Mucosa of descending colon (tissue), 3 donors: ENCODE results near the gene MBLAC2. TPM values are rescaled to one million over a fixed set of nuclear protein-coding genes. Genes with fewer than 3 reads are reported as not detected.
A peak's percentile ranks its signal among the peaks of the same experiment; 100 is the strongest.

Experiments
- ATAC-seq: fragments of 200-7000 bp; cut with Tn5 transposase; one replicate; pipeline ENCODE4 v1.9.1; 2020; ENCODE audit warnings: mild to moderate bottlenecking, moderate library complexity
- DNase-seq, 3 donors: peaks; one replicate each; pipeline ENCODE4 v3.0.0-alpha.2; 2020
- H3K36me3 ChIP-seq: fragments of 200-600 bp; one replicate; pipeline ENCODE4 v1.8.0; 2021; ENCODE audit warnings: low read depth, mild to moderate bottlenecking
- H3K4me1 ChIP-seq: fragments of 200-600 bp; one replicate; pipeline ENCODE4 v1.8.0; 2021; ENCODE audit warnings: low read depth, mild to moderate bottlenecking
- H3K4me3 ChIP-seq: fragments of 200-600 bp; one replicate; pipeline ENCODE4 v1.8.0; 2021; ENCODE audit warnings: mild to moderate bottlenecking
- H3K9me3 ChIP-seq: fragments of 200-600 bp; one replicate; pipeline ENCODE4 v1.8.0; 2021; ENCODE audit warnings: mild to moderate bottlenecking
- CTCF ChIP-seq: fragments of 200-600 bp; IDR thresholded peaks from one replicate; pipeline ENCODE4 v1.8.0; 2022; ENCODE audit warnings: antibody characterized with exemption, mild to moderate bottlenecking
- intact Hi-C, 2 donors: fragments of 100-400 bp; cut with DNase I in 1 of 2; cut with micrococcal nuclease in 1 of 2; formaldehyde crosslinking; loops; one replicate each; pipeline versions ENCODE4 v1.11.0 to v1.11.1; 2022; cut with DNase I, micrococcal nuclease
- total RNA-seq, 3 donors: library from RNA; stranded (reverse); fragmentation: NEBNext Ultra II Directional in 2 of 3; extraction: Animal tissue kit (Norgen Biotek cat#: 25700) in 2 of 3; gene quantifications; one replicate each; pipeline versions ENCODE4 v1.2.1 to v1.2.4, GENCODE V29; 2021 to 2023
- donor health status: DM: no; HTN: no; CAD: no; lungs with moderate emphysema.
- donor health status: DM: no; HTN: no; CAD: no.
- donor health status: DM: no; HTN: yes; CAD: no.

MBLAC2 gene
- total RNA-seq, 3 donors from 2014 or later = 4.5 to 5.8 (median 5.1) TPM

- H3K4me3 ChIP-seq = peak within 1 kb of the TSS; percentile 73
- no peaks in the 10 kb centered on the region for H3K36me3 ChIP-seq
- DNase-seq (peak; percentile 94), ATAC-seq (peak; percentile 96)
- no peaks in the 10 kb centered on the region for H3K9me3 ChIP-seq
- intact Hi-C loops = loop anchor here in 1 of 2 donors (2.0 kb wide), 1 partner anchor 63 kb away; no protein-coding TSS in a partner anchor
- peaks cover 5% of the 10 kb centered on the region for H3K4me1 ChIP-seq
- no peak for TF ChIP-seq CTCF
These were observed 65.0 kb downstream of the MBLAC2 start, which contains the start of gene CETN3 for GRCh38 chr5:90409318-90410177. CETN3 (minus strand) TSS chr5:90409756; CDS start chr5:90409661, 95 bp downstream.

DNA sequence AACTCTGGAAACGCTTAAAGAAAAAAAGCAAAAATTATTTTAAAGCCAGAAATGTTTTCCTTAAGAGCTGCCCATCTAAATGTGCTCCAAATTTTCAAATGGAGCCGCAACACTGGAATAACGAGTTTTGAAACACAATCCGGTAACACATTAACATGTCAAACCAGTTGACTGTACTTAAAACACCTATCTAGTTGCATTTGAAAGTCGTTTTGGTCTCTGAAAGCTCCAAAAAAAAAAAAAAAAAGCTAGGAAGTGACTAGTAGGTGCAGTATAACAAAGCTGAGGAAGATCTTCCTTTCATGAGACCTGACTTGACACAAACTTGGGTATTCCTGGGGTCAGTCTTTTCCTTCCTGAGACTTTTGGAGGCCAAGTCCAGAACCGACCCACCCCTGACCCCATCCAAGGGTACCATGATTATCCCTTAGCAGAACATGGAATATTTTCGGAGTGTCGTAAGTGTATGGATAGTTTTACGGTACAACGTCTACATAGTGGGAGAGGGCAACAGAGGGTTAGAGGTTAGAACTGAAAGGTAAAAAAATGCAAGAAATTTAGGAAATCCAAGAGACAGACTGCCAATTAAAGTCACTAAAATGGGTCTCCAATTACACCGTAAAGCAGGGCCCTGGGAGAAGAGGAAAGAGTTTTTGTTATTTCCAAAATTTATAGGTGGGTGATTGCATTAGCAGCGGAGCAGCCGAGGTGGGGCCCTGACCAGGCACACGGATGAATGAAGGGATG is 65.8 kb downstream of the MBLAC2 start:
- peak overlapping the region; percentile 73 for H3K4me3 ChIP-seq
- H3K9me3 ChIP-seq = no peaks in the 10 kb centered on the region
- intact Hi-C loops = no loop called here
- no peaks in the 10 kb centered on the region for H3K36me3 ChIP-seq
- DNase-seq (peak in 1 of 3 donors; percentile 20), ATAC-seq (no peak)
- H3K4me1 ChIP-seq = peaks cover 5% of the 10 kb centered on the region
- no peak for TF ChIP-seq CTCF

Other genes starting within 250 kb of the MBLAC2 start
- 10 to 100 TPM; 15.0 to 18.7 (median 17.8) TPM for gene CETN3, start 65.0 kb downstream of the MBLAC2 start, total RNA-seq
- gene POLR3G, start 93 bp upstream of the MBLAC2 start, total RNA-seq = 1 to 10 TPM in 2 of 3 donors, under 1 TPM in 1; 0.64 to 1.5 (median 1.3) TPM
- gene LYSMD3, start 54.8 kb upstream of the MBLAC2 start, total RNA-seq = 10 to 100 TPM; 20.1 to 25.1 (median 23.1) TPM
- 1 to 10 TPM; 4.5 to 8.6 (median 6.1) TPM for gene ADGRV1, start 84.0 kb upstream of the MBLAC2 start, total RNA-seq